ENCODE measurements around the gene DTHD1. TPM values are rescaled to one million over a fixed set of nuclear protein-coding genes. Genes with fewer than 3 reads are reported as not detected.

Gene DTHD1
- total RNA-seq, 1 experiment from 2014 or later = not detected

DNA sequence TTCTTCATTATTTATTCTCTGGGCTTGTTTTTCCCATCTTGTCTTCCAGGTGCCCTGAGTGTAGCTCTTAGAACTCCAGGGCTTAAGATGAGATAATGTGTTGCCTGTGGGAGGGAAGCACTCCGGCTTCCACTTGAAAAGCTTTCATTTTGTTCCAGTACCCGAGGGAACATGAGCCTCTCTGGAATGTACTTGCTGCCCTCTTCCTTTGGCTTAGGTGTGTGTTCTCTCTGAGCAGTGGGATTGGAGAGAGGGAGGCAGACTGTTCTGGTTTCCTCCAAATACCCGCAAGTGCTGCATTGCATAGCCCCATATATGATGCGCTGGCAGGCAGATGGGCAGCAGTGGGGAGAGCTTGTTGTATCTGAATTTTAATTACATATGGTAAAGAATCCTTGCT is 861 bp upstream of the DTHD1 start:
- no peak overlapping the region for H3K4me2 ChIP-seq (ENCODE audit: low read depth, low read length, poor library complexity, severe bottlenecking)
- H2AFZ ChIP-seq (ENCODE audit: low read length) = no peak overlapping the region
- H3K27ac ChIP-seq (ENCODE audit: low read length) = no peak overlapping the region

DNA sequence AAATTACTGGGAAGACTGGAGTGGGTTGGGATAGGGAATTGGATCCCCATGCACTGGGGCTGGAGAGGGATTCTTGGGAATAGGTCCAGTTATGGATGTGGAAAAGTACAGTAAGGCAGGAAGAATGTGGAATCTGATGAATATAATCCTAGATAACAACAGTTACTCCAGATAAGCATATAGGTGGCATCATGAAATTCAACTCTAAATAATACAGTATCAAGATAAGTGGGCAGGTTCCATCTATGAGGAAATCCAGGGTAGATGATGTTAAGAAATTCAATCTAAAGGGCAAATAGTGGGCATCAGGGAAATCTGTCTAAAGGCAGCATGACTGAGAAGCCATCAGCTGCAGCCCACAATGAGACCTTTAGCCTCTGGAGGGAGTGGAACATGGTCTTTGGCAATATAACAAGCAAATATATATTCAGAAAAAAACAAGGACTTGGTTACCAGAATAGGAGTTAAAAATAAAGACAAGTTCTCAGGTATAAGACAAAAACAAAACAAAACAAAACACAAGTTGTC is 1.2 kb downstream of the DTHD1 start:
- DNase-seq = no peak
- Histone ChIP-seq H3K27me3 (ENCODE audit: low read length) (no peaks in the 10 kb centered on the region), H3K9me2 (replicated peaks; ENCODE audit: insufficient read depth, low read length) (no peaks in the 10 kb centered on the region), H3K4me1 (ENCODE audit: low read length) (no peaks in the 10 kb centered on the region), H3K4me2 (ENCODE audit: low read depth, low read length, poor library complexity, severe bottlenecking) (no peak overlapping the region), H3K79me2 (ENCODE audit: low read length) (no peaks in the 10 kb centered on the region), H3K36me3 (ENCODE audit: insufficient read depth, low read length) (no peaks in the 10 kb centered on the region), H3K27ac (ENCODE audit: low read length) (no peak overlapping the region), H4K20me1 (ENCODE audit: insufficient read depth, low read depth, low read length) (no peaks in the 10 kb centered on the region), H3K9me3 (ENCODE audit: low read length) (peaks cover 4% of the 10 kb centered on the region), H2AFZ (ENCODE audit: low read length) (no peak overlapping the region), H3K4me3 (ENCODE audit: low read length) (no peak overlapping the region), H3K9ac (ENCODE audit: low read length) (no peak overlapping the region)

More for the DNA sequence above, 861 bp upstream of the DTHD1 start:
- H3K9me2 ChIP-seq (replicated peaks; ENCODE audit: insufficient read depth, low read length) = no peaks in the 10 kb centered on the region
- no peaks in the 10 kb centered on the region for H4K20me1 ChIP-seq (ENCODE audit: insufficient read depth, low read depth, low read length)
- DNase-seq = no peak
- no peaks in the 10 kb centered on the region for H3K27me3 ChIP-seq (ENCODE audit: low read length)
- H3K36me3 ChIP-seq (ENCODE audit: insufficient read depth, low read length) = no peaks in the 10 kb centered on the region
- no peak overlapping the region for H3K9ac ChIP-seq (ENCODE audit: low read length)
- no peaks in the 10 kb centered on the region for H3K79me2 ChIP-seq (ENCODE audit: low read length)
- peaks cover 4% of the 10 kb centered on the region for H3K9me3 ChIP-seq (ENCODE audit: low read length)
- H3K4me1 ChIP-seq (ENCODE audit: low read length) = no peaks in the 10 kb centered on the region
- H3K4me3 ChIP-seq (ENCODE audit: low read length) = no peak overlapping the region

DNA sequence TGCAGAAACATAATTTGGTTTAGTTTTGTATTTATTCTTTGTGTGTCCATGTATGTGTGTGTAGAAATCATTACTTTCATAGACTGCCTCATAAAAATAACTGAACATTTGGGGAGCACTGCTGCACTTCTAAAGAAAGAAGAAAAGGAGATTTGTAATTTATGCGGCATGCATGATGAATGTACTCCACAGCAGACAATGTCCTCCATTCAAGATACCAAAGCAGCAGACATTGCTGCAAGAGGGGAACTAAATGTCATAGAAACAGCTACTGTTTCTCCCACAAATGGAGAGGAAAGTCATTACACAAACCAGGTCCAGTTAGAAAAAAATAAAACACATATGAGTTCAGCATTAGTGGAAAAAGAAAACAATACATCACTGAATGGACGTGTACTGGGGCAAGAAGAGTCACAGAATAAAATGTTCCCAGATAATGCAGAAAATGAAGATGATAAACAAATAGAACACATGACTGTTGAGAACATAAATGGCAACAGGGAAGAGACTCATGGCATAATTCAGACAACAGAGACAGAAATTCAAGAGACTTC is 2.6 kb downstream of the DTHD1 start:
- no peaks in the 10 kb centered on the region; the same call in none of the 2 replicates for H3K9me3 ChIP-seq (ENCODE audit: low read length)
- H3K27me3 ChIP-seq (ENCODE audit: low read length) = no peaks in the 10 kb centered on the region
- H3K9ac ChIP-seq (ENCODE audit: low read length) = no peak overlapping the region
- no peak for DNase-seq
- H3K27ac ChIP-seq (ENCODE audit: low read length) = no peak overlapping the region
- H3K4me1 ChIP-seq (ENCODE audit: low read length) = no peaks in the 10 kb centered on the region
- H3K36me3 ChIP-seq (ENCODE audit: insufficient read depth, low read length) = no peaks in the 10 kb centered on the region
- H3K9me2 ChIP-seq (replicated peaks; ENCODE audit: insufficient read depth, low read length) = no peaks in the 10 kb centered on the region
- H3K4me2 ChIP-seq (ENCODE audit: low read depth, low read length, poor library complexity, severe bottlenecking) = no peak overlapping the region
- H3K79me2 ChIP-seq (ENCODE audit: low read length) = no peaks in the 10 kb centered on the region
- no peak overlapping the region for H3K4me3 ChIP-seq (ENCODE audit: low read length)
- H4K20me1 ChIP-seq (ENCODE audit: insufficient read depth, low read depth, low read length) = no peaks in the 10 kb centered on the region
- no peak overlapping the region for H2AFZ ChIP-seq (ENCODE audit: low read length)

DNA sequence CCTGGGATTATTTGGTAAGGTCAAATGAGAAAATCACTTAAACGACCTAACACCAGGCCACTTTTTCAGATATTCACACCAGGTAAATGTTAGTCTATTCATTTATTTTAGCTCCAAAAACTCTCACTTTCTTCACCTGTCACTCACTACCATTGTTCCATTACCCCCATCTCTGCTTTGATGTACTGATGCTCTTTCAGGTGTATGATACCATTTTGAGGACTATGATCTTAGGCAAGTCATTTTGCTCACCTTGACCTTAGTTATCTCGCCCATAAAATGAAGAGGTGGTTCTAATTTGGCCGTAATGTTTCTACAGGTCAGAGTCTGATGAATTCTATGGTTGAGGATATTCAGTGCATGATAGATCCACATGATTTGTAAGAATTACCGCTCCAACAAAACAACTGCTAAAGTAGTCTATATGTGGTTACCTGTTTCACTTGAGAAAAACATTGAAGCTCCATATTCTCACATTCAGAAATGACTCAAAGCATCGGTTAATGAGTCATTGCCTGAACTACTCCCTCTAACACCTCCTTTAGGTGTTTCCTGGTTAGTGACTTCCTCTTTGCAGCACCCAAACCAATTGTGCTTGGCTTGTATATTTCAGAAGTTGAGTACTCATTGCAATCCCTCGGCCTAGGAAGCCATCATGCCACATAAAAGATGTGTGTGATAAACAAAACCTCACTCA is 4.5 kb downstream of the DTHD1 start:
- DNase-seq = no peak
- Histone ChIP-seq H2AFZ (ENCODE audit: low read length) (no peak overlapping the region), H3K79me2 (ENCODE audit: low read length) (no peaks in the 10 kb centered on the region), H3K27ac (ENCODE audit: low read length) (no peak overlapping the region), H3K4me1 (ENCODE audit: low read length) (no peaks in the 10 kb centered on the region), H3K4me3 (ENCODE audit: low read length) (no peak overlapping the region), H3K9me2 (replicated peaks; ENCODE audit: insufficient read depth, low read length) (no peaks in the 10 kb centered on the region), H3K36me3 (ENCODE audit: insufficient read depth, low read length) (no peaks in the 10 kb centered on the region), H3K27me3 (ENCODE audit: low read length) (no peaks in the 10 kb centered on the region), H3K4me2 (ENCODE audit: low read depth, low read length, poor library complexity, severe bottlenecking) (no peak overlapping the region), H3K9ac (ENCODE audit: low read length) (no peak overlapping the region), H3K9me3 (ENCODE audit: low read length) (peaks cover 6% of the 10 kb centered on the region), H4K20me1 (ENCODE audit: insufficient read depth, low read depth, low read length) (no peaks in the 10 kb centered on the region)

DNA sequence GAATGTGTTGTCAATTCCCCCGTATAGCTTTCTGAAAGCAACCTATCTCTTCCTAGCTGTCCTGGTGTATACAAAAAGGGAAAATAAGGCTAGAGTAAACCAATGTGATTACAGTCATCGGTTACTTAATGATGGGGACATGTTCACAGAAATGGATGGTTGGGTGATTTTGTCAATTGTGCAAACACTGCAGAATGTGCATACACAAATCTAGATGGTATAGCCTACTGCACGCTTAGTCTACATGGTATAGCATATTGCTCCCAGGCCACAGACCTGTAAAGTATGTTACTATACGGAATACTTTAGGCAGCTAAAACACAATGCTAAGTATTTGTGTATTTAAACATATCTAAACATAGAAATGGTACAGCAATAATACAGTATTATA is 5.1 kb downstream of the DTHD1 start:
- no peak for DNase-seq
- no peaks in the 10 kb centered on the region for H3K36me3 ChIP-seq (ENCODE audit: insufficient read depth, low read length)
- no peaks in the 10 kb centered on the region for H3K27me3 ChIP-seq (ENCODE audit: low read length)
- no peaks in the 10 kb centered on the region for H3K9me2 ChIP-seq (replicated peaks; ENCODE audit: insufficient read depth, low read length)
- H3K4me2 ChIP-seq (ENCODE audit: low read depth, low read length, poor library complexity, severe bottlenecking) = no peak overlapping the region
- no peak overlapping the region for H3K4me3 ChIP-seq (ENCODE audit: low read length)
- H3K79me2 ChIP-seq (ENCODE audit: low read length) = no peaks in the 10 kb centered on the region
- H2AFZ ChIP-seq (ENCODE audit: low read length) = no peak overlapping the region
- H3K9ac ChIP-seq (ENCODE audit: low read length) = no peak overlapping the region
- H3K27ac ChIP-seq (ENCODE audit: low read length) = no peak overlapping the region
- H4K20me1 ChIP-seq (ENCODE audit: insufficient read depth, low read depth, low read length) = no peaks in the 10 kb centered on the region
- H3K9me3 ChIP-seq (ENCODE audit: low read length) = peaks cover 6% of the 10 kb centered on the region
- no peaks in the 10 kb centered on the region for H3K4me1 ChIP-seq (ENCODE audit: low read length)

DNA sequence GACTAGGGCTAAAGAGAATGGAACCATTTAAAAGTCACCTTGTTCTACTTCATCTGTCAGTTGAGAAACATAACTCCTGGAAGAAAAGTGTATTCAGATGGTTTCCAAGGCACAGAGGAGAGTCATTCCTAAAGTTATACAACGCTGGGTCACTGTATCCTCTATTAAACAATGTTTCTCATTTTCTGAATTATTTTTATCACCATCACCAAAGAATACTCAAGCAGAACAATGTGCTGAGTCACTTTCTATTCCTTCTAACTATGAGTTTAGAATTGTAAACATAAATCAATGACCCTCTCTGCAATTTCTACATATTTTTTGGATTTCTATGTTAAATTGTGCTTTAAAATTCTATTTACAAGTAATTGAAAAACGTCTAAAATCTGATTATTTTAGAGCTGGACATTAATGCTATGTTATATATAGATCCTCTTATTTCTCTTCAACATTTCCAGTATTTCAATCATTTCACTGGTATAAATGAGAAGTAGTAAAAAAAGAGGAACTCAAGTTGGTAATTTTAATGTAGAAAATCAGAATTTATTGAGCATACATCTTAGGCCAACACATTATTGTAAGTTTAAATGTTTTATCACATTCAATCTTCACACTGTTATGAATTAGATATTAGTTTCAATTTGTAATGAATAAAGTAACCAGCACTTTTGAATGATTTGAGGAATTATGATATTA is 7.5 kb downstream of the DTHD1 start:
- Histone ChIP-seq H3K9me3 (ENCODE audit: low read length) (peaks cover 9% of the 10 kb centered on the region), H3K4me2 (ENCODE audit: low read depth, low read length, poor library complexity, severe bottlenecking) (no peak overlapping the region), H3K27ac (ENCODE audit: low read length) (no peak overlapping the region)

DNA sequence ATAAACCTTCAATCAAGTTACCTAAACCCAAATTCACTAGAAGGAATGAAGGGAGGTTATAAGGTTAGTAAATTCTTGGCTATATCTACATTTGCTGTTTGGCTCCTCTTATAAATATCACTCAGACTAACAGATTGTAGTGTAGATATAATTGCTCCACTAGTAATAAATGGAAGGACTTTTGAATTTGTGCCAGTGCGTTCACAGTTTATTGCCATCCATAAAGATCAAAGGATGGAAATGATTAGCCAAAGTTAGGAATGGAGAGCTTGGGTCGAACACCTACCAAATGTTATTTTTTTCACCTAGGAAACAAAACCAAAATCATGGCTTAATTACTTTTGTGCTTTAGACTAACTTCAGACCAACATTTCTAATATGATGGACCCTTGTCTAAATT is 9.2 kb downstream of the DTHD1 start:
- no peak overlapping the region for H3K4me3 ChIP-seq (ENCODE audit: low read length)
- no peak for DNase-seq
- no peak overlapping the region for H3K27ac ChIP-seq (ENCODE audit: low read length)
- H3K9ac ChIP-seq (ENCODE audit: low read length) = no peak overlapping the region
- H3K36me3 ChIP-seq (ENCODE audit: insufficient read depth, low read length) = no peaks in the 10 kb centered on the region
- H3K4me2 ChIP-seq (ENCODE audit: low read depth, low read length, poor library complexity, severe bottlenecking) = no peak overlapping the region
- no peaks in the 10 kb centered on the region for H3K27me3 ChIP-seq (ENCODE audit: low read length)
- H3K9me3 ChIP-seq (ENCODE audit: low read length) = peaks cover 9% of the 10 kb centered on the region
- no peaks in the 10 kb centered on the region for H3K79me2 ChIP-seq (ENCODE audit: low read length)
- no peaks in the 10 kb centered on the region for H4K20me1 ChIP-seq (ENCODE audit: insufficient read depth, low read depth, low read length)
- no peaks in the 10 kb centered on the region for H3K4me1 ChIP-seq (ENCODE audit: low read length)
- no peak overlapping the region for H2AFZ ChIP-seq (ENCODE audit: low read length)
- H3K9me2 ChIP-seq (replicated peaks; ENCODE audit: insufficient read depth, low read length) = no peaks in the 10 kb centered on the region

More for the DNA sequence above, 7.5 kb downstream of the DTHD1 start:
- no peaks in the 10 kb centered on the region for H3K4me1 ChIP-seq (ENCODE audit: low read length)
- H3K36me3 ChIP-seq (ENCODE audit: insufficient read depth, low read length) = no peaks in the 10 kb centered on the region
- H3K79me2 ChIP-seq (ENCODE audit: low read length) = no peaks in the 10 kb centered on the region
- no peak for DNase-seq
- H3K9me2 ChIP-seq (replicated peaks; ENCODE audit: insufficient read depth, low read length) = no peaks in the 10 kb centered on the region
- no peak overlapping the region for H3K9ac ChIP-seq (ENCODE audit: low read length)
- H2AFZ ChIP-seq (ENCODE audit: low read length) = no peak overlapping the region
- H4K20me1 ChIP-seq (ENCODE audit: insufficient read depth, low read depth, low read length) = no peaks in the 10 kb centered on the region
- no peaks in the 10 kb centered on the region for H3K27me3 ChIP-seq (ENCODE audit: low read length)
- no peak overlapping the region for H3K4me3 ChIP-seq (ENCODE audit: low read length)

DNA sequence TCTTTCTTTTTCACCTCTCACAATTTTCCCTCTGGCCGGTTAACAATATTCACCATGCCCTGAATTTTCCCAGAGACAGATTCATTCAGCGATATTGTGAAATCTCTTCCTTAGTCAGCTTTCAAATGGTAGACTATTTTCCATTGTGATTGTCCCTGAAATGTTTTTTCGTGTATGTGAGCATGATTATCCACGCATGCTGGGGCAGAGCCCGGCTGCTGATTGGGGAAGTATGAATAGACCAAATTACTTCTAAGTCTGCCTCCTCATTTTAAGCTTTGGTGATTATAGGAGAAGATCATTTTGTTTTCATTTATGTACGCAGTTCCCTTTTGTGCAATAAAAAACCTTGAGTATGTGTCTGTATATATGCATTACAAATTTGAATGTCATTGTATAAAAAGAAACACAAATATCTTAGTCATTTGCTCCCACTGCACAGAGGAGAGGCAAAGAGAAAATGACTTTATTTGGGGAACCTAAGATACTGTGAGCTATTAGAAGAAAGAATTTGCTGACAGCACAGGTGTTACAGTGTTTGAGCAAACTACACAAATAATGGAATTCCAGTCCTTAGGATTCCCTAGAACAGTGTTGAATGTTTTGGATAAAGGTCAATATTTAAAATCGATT is 11.3 kb downstream of the DTHD1 start:
- H3K4me2 ChIP-seq (ENCODE audit: low read depth, low read length, poor library complexity, severe bottlenecking) = no peak overlapping the region
- H2AFZ ChIP-seq (ENCODE audit: low read length) = no peak overlapping the region

More for the DNA sequence above, 11.3 kb downstream of the DTHD1 start:
- no peak overlapping the region for H3K4me3 ChIP-seq (ENCODE audit: low read length)
- no peaks in the 10 kb centered on the region for H3K79me2 ChIP-seq (ENCODE audit: low read length)
- H3K36me3 ChIP-seq (ENCODE audit: insufficient read depth, low read length) = no peaks in the 10 kb centered on the region
- H3K9me3 ChIP-seq (ENCODE audit: low read length) = peaks cover 9% of the 10 kb centered on the region
- no peaks in the 10 kb centered on the region for H3K27me3 ChIP-seq (ENCODE audit: low read length)
- no peaks in the 10 kb centered on the region for H3K9me2 ChIP-seq (replicated peaks; ENCODE audit: insufficient read depth, low read length)
- H4K20me1 ChIP-seq (ENCODE audit: insufficient read depth, low read depth, low read length) = no peaks in the 10 kb centered on the region
- H3K9ac ChIP-seq (ENCODE audit: low read length) = no peak overlapping the region
- H3K4me1 ChIP-seq (ENCODE audit: low read length) = no peaks in the 10 kb centered on the region
- no peak overlapping the region for H3K27ac ChIP-seq (ENCODE audit: low read length)
- DNase-seq = no peak
